22Rv1 (cell line): ENCODE data around the gene SAMSN1.

ENCODE experiments used
- H3K27ac ChIP-seq: fragments of 450-650 bp; 2 replicates; pipeline ENCODE4 v1.5.1; 2017
- CTCF ChIP-seq: fragments of 450-650 bp; IDR thresholded peaks from 2 replicates; pipeline ENCODE4 v1.5.1; 2017; ENCODE audit warnings: mild to moderate bottlenecking
- ZFX ChIP-seq: fragments of 450-650 bp; IDR thresholded peaks from 2 replicates; pipeline ENCODE4 v1.6.1; 2017; ENCODE audit warnings: antibody characterized with exemption, borderline replicate concordance

Gene SAMSN1

DNA sequence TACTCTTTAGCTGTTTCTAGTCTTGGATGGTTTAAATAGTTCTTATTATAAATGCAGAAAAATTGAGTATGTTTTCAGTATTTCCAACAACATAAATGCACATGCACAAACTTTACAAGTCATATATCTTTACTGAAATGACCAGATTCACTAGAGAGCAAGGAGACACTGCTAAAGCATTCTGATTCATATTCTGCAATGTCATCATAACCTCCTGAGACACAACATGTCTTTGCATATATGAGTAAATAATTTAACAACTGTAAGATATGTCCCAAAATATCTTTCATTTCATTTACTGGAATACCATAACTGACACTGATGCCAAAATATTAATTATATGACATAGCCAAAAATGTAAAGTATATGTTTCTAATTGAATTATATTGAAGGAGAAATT is 16.8 kb upstream of the SAMSN1 start:
- TF ChIP-seq CTCF (no peak), ZFX (no peak)
- H3K27ac ChIP-seq, result no peak overlapping the region

GRCh38 chr21:14560555-14560954 is 14.4 kb upstream of the SAMSN1 start:
- TF ChIP-seq CTCF (no peak), ZFX (no peak)
- H3K27ac ChIP-seq, result no peak overlapping the region

- H3K27ac ChIP-seq, result no peak overlapping the region
- TF ChIP-seq ZFX, result no peak
- TF ChIP-seq CTCF, result no peak
Measured at GRCh38 chr21:14560139-14560538, 14.0 kb upstream of the SAMSN1 start.

DNA sequence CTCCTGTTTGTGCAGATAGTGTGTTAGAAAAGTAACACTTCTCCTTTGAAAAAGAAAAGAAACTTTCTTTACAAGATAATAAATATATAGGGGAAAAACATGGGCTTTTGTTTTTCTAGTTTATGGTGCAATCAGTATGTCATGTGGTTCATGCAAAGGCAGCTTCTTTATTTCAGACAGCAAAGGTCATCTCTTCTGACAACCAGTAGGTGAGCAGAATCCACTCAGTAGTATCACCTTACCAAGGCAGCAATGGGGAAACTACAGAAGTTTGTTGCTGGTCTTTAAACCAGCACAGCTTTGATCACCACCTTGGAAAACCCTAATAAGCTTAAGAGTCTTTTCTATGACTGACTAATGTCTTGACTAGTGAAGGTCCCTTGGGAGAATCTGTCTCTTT is 13.0 kb upstream of the SAMSN1 start:
- TF ChIP-seq ZFX (no peak), CTCF (no peak)
- H3K27ac ChIP-seq, result no peak overlapping the region

DNA sequence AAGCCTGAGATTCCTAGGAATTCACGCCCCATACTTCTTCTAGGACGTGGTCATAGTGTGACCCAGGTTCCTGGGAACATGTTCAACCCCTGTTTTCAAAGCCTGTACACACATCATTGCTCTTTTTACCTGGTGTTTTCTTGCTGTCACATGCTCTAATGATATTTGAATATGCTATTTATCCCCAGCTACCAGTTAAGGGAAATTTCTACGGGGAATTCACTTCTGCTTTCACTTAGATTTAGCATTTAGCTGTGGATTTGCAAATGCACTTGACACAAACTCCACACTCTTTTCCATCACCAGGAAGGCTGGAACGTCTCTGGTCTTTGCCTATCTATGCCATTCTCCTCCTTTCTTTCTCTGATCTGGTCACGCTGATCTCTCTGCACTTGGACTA is 11.3 kb upstream of the SAMSN1 start:
- H3K27ac ChIP-seq, result no peak overlapping the region

GRCh38 chr21:14554948-14555347 is 8.8 kb upstream of the SAMSN1 start:
- TF ChIP-seq CTCF (no peak), ZFX (no peak)
- H3K27ac ChIP-seq, result no peak overlapping the region

More for the DNA sequence above, 11.3 kb upstream of the SAMSN1 start:
- TF ChIP-seq CTCF (no peak), ZFX (no peak)

- H3K27ac ChIP-seq, result no peak overlapping the region
- TF ChIP-seq CTCF, result no peak
- no peak for TF ChIP-seq ZFX
Measured at GRCh38 chr21:14553422-14553821, 7.3 kb upstream of the SAMSN1 start.
